H1 (cell line): ENCODE data around the gene KRTAP12-3. TPM values are rescaled to one million over a fixed set of nuclear protein-coding genes. Genes with fewer than 3 reads are reported as not detected.
A peak's percentile ranks its signal among the peaks of the same experiment; 100 is the strongest.

Experiments
- CTCF ChIA-PET: fragments of 300-600 bp; sonication (Branson Sonifier 250); formaldehyde crosslinking; loops from one replicate; lab custom pipeline; 2021; ENCODE audit not compliant: partially characterized antibody; lab: Charles Lee
- POLR2A ChIA-PET: fragments of 300-600 bp; sonication (Branson Sonifier 250); formaldehyde crosslinking; loops from one replicate; lab custom pipeline; 2021; ENCODE audit warnings: inconsistent platforms; ENCODE audit not compliant: partially characterized antibody; lab: Charles Lee
- DNase-seq, 2 experiments: peaks; one replicate each; pipeline versions ENCODE4 v3.0.0 to v3.0.0-alpha.2; 2010 to 2022; ENCODE audit warnings: low spot score in 2 of 2, low read depth in 1 of 2, mixed read lengths in 1 of 2
- FAIRE-seq: peaks from 2 replicates; lab custom pipeline; 2011; peaks lifted over from hg19 to GRCh38; lab: Jason Lieb, UNC
- H2AFZ ChIP-seq: 2 replicates; pipeline ENCODE4 v1.8.1; 2012; ENCODE audit warnings: low read length, inconsistent platforms
- H2AK5ac ChIP-seq: 2 replicates; pipeline ENCODE4 v1.6.1; 2013; ENCODE audit warnings: low read depth, low read length
- H2BK120ac ChIP-seq: replicated peaks from 2 replicates; pipeline ENCODE3; 2013; ENCODE audit warnings: low read depth, low read length, inconsistent platforms
- H2BK12ac ChIP-seq: 2 replicates; pipeline ENCODE4 v1.6.1; 2013; ENCODE audit warnings: low read depth, low read length
- H2BK15ac ChIP-seq: 2 replicates; pipeline ENCODE4 v1.6.1; 2013; ENCODE audit warnings: low read length
- H2BK20ac ChIP-seq: 2 replicates; pipeline ENCODE4 v1.6.1; 2013; ENCODE audit warnings: low read length
- H2BK5ac ChIP-seq: 2 replicates; pipeline ENCODE4 v1.6.1; 2013; ENCODE audit warnings: low read depth, low read length
- H3K14ac ChIP-seq: 2 replicates; pipeline ENCODE4 v1.6.1; 2013; ENCODE audit warnings: inconsistent platforms; ENCODE audit not compliant: insufficient read length
- H3K18ac ChIP-seq: 2 replicates; pipeline ENCODE4 v1.6.1; 2013; ENCODE audit warnings: low read length; ENCODE audit errors: extremely low read depth
- H3K23ac ChIP-seq: 2 replicates; pipeline ENCODE4 v1.6.1; 2013; ENCODE audit warnings: inconsistent platforms; ENCODE audit not compliant: insufficient read length
- H3K23me2 ChIP-seq: 2 replicates; pipeline ENCODE4 v1.6.1; 2013; ENCODE audit warnings: low read depth, low read length
- H3K27ac ChIP-seq: 2 replicates; pipeline ENCODE4 v1.6.1; 2011; ENCODE audit warnings: low read depth, low read length, inconsistent platforms
- H3K27me3 ChIP-seq, 4 experiments: replicated peaks in 1 of 4; 1 replicate in 1 of 4; 2 replicates in 3 of 4; pipeline versions ENCODE4 v1.6.1 to v1.8.1; 2011 to 2013; ENCODE audit warnings: low read length in 3 of 4, mild to moderate bottlenecking in 3 of 4, inconsistent platforms in 2 of 4, mixed read lengths in 2 of 4, moderate library complexity in 1 of 4; ENCODE audit not compliant: control insufficient read depth in 3 of 4, insufficient read depth in 3 of 4; ENCODE audit errors: extremely low read depth in 1 of 4
- H3K36me3 ChIP-seq, 4 experiments: 2 replicates each; pipeline versions ENCODE4 v1.6.1 to v1.8.1; 2011 to 2013; ENCODE audit warnings: mild to moderate bottlenecking in 4 of 4, low read length in 3 of 4, moderate library complexity in 2 of 4, control low read depth in 1 of 4, inconsistent platforms in 1 of 4; ENCODE audit not compliant: insufficient read depth in 4 of 4, control insufficient read depth in 2 of 4
- H3K4ac ChIP-seq: replicated peaks from 2 replicates; pipeline ENCODE3; 2013; ENCODE audit warnings: low read length, low read depth, mixed read lengths, inconsistent platforms; ENCODE audit not compliant: insufficient read length
- H3K4me1 ChIP-seq, 4 experiments: replicated peaks in 1 of 4; 1 replicate in 1 of 4; 2 replicates in 3 of 4; pipeline versions ENCODE4 v1.6.1 to v1.8.1; 2011 to 2013; ENCODE audit warnings: low read length in 3 of 4, inconsistent platforms in 2 of 4, mixed read lengths in 1 of 4; ENCODE audit not compliant: insufficient read depth in 4 of 4, control insufficient read depth in 3 of 4
- H3K4me2 ChIP-seq, 2 experiments: 2 replicates each; pipeline versions ENCODE4 v1.6.1 to v1.8.1; 2011 to 2013; ENCODE audit warnings: low read depth in 2 of 2, low read length in 2 of 2, control low read depth in 1 of 2, inconsistent platforms in 1 of 2, mild to moderate bottlenecking in 1 of 2; ENCODE audit not compliant: insufficient read depth in 1 of 2
- H3K4me3 ChIP-seq, 4 experiments: fragments of 200-600, 300-600 bp in 1 of 4; sonication (generic), shearing (Covaris generic), sonication (Bioruptor Twin) in 1 of 4; 2 replicates each; pipeline versions ENCODE4 v1.5.1 to v1.8.1; 2011 to 2016; ENCODE audit warnings: low read length in 4 of 4, low read depth in 3 of 4, control low read depth in 2 of 4, inconsistent platforms in 2 of 4, mild to moderate bottlenecking in 2 of 4, mixed read lengths in 1 of 4, moderate library complexity in 1 of 4; ENCODE audit not compliant: insufficient read depth in 2 of 4; ENCODE audit errors: extremely low read depth in 1 of 4
- H3K56ac ChIP-seq: replicated peaks from 2 replicates; pipeline ENCODE3; 2013; ENCODE audit warnings: low read depth, mild to moderate bottlenecking, mixed read lengths, low read length, inconsistent platforms; ENCODE audit not compliant: insufficient read length
- H3K79me1 ChIP-seq: 2 replicates; pipeline ENCODE4 v1.6.1; 2013; ENCODE audit warnings: low read depth, low read length, control low read depth
- H3K79me2 ChIP-seq, 2 experiments: 2 replicates each; pipeline versions ENCODE4 v1.6.1 to v1.8.1; 2012 to 2013; ENCODE audit warnings: low read length in 2 of 2, mild to moderate bottlenecking in 2 of 2, inconsistent platforms in 1 of 2; ENCODE audit not compliant: insufficient read depth in 2 of 2, control insufficient read depth in 1 of 2
- H3K9ac ChIP-seq, 4 experiments: replicated peaks in 1 of 4; 1 replicate in 1 of 4; 2 replicates in 3 of 4; pipeline versions ENCODE4 v1.6.1 to v1.8.1; 2011 to 2013; ENCODE audit warnings: low read depth in 3 of 4, low read length in 3 of 4, control low read depth in 2 of 4, mild to moderate bottlenecking in 2 of 4, moderate library complexity in 2 of 4, inconsistent platforms in 1 of 4; ENCODE audit errors: extremely low read depth in 1 of 4
- H3K9me3 ChIP-seq, 2 experiments: 2 replicates each; pipeline versions ENCODE4 v1.6.1 to v1.8.1; 2012 to 2013; ENCODE audit warnings: mild to moderate bottlenecking in 2 of 2, moderate library complexity in 2 of 2, control low read depth in 1 of 2, inconsistent platforms in 1 of 2, low read depth in 1 of 2, low read length in 1 of 2, mixed read lengths in 1 of 2; ENCODE audit not compliant: insufficient read depth in 2 of 2
- H4K20me1 ChIP-seq, 2 experiments: replicated peaks in 1 of 2; 2 replicates each; pipeline versions ENCODE3 to v1.8.1; 2011 to 2013; ENCODE audit warnings: inconsistent platforms in 2 of 2, low read length in 2 of 2, mild to moderate bottlenecking in 1 of 2; ENCODE audit not compliant: insufficient read depth in 2 of 2, control insufficient read depth in 1 of 2
- H4K5ac ChIP-seq: 2 replicates; pipeline ENCODE4 v1.6.1; 2013; ENCODE audit warnings: low read length, low read depth, mixed read lengths, inconsistent platforms; ENCODE audit not compliant: insufficient read length
- H4K8ac ChIP-seq: 2 replicates; pipeline ENCODE4 v1.8.0; 2013; ENCODE audit warnings: mild to moderate bottlenecking, moderate library complexity, low read length, inconsistent platforms; ENCODE audit not compliant: insufficient read depth; ENCODE audit errors: extremely low read depth
- H4K91ac ChIP-seq: replicated peaks from 2 replicates; pipeline ENCODE3; 2013; ENCODE audit warnings: low read length, mixed read lengths, inconsistent platforms; ENCODE audit not compliant: insufficient read length
- HDAC2 ChIP-seq, 2 experiments: fragments of 300-600 bp in 1 of 2; sonication (generic) in 1 of 2; IDR thresholded peaks; 2 replicates each; pipeline ENCODE4 v1.6.1; 2011 to 2012; ENCODE audit warnings: low read depth in 2 of 2, low read length in 2 of 2, mild to moderate bottlenecking in 2 of 2, moderate library complexity in 2 of 2, borderline replicate concordance in 1 of 2, inconsistent platforms in 1 of 2
- KDM4A ChIP-seq: IDR thresholded peaks from one replicate; pipeline ENCODE4 v1.7.1; 2012; ENCODE audit warnings: low read depth, mild to moderate bottlenecking, moderate library complexity, low read length, inconsistent platforms; ENCODE audit not compliant: severe bottlenecking
- SUZ12 ChIP-seq: fragments of 200-600 bp; sonication (generic); IDR thresholded peaks from 2 replicates; pipeline ENCODE4 v1.6.1; 2012; ENCODE audit warnings: mild to moderate bottlenecking, inconsistent platforms, low read length, moderate library complexity, mixed read lengths
- WGBS, 2 experiments: shearing (Covaris generic) in 1 of 2; methylation state at CpG; one replicate each; pipeline versions ENCODE4 v1.1.6 to v1.1.7; 2013 to 2015; ENCODE audit warnings: low lambda C conversion rate in 2 of 2, mixed read lengths in 2 of 2, inconsistent platforms in 1 of 2, low coverage in 1 of 2, missing lambda C conversion rate in 1 of 2; ENCODE audit not compliant: insufficient replicate concordance in 2 of 2, insufficient coverage in 1 of 2, insufficient read length in 1 of 2; ENCODE audit errors: extremely low coverage in 1 of 2, missing lambda C conversion rate in 1 of 2; 5-methylcytosine and 5-hydroxymethylcytosine counted together
- polyA plus RNA-seq, 7 experiments: library from polyadenylated mRNA; depleted of rRNA in 3 of 7; stranded (reverse) in 5 of 7; unstranded in 2 of 7; fragments of >200 nt in 5 of 7; fragments of 200-250 nt in 2 of 7; gene quantifications; 1 replicate in 5 of 7; 2 replicates in 1 of 7; 4 replicates in 1 of 7; pipeline versions ENCODE4 v1.2.1 to v1.2.3, GENCODE V29; 2011 to 2013; ENCODE audit warnings: missing spikeins in 2 of 7, mixed read lengths in 2 of 7
- total RNA-seq: library from RNA; stranded (reverse); fragmentation: NEBNext Ultra II Directional; extraction: Animal tissue kit (Norgen Biotek cat#: 25700); gene quantifications from 2 replicates; pipeline ENCODE4 v1.2.1, GENCODE V29; 2021
- TF ChIP-seq, protein P1 (sequence below): IDR thresholded peaks from 2 replicates; pipeline ENCODE4 v1.6.1; 2012; ENCODE audit warnings: low read length, inconsistent platforms

Gene KRTAP12-3
- total and polyA plus RNA-seq, 2 of the 8 experiments (the other 6 are each of a cell fraction or from before 2014, with no cell fraction given): not detected

DNA sequence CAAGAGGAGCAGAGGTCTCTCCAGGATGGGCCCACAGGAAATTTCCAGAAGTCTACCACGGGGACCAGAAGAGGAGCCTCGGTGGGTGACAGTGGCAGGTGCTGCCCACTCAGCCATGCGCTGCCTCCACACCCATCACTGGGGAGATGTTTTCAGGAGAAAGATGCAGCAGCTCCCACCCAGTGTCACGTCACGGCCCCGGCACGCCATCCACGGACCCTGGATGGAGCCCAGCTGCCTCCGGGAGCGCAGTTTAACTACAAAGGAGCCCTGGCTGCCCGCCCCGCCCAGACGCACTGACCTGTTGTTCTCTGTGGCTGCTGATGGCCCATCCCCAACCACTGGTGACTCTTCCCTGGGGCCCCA is 46.9 kb downstream of the KRTAP12-3 start:
- Histone ChIP-seq H3K27me3 (peaks cover 11 to 30% (median 26%) of the 10 kb centered on the region in 4 experiments; a peak in 6 of 7 replicates), H3K14ac (no peak overlapping the region), H2BK15ac (no peak overlapping the region), H3K18ac (peak overlapping the region; percentile 87), H3K27ac (peak overlapping the region; percentile 56; the same call in 1 of the 2 replicates), H3K56ac (peak overlapping the region; percentile 55), H4K20me1 (peaks cover 0 to 4% of the 10 kb centered on the region in 2 experiments), H3K79me1 (peaks cover 3% of the 10 kb centered on the region; the same call in 1 of the 2 replicates), H4K8ac (peak overlapping the region; percentile 69; the same call in 1 of the 2 replicates), H3K23me2 (peaks cover 30% of the 10 kb centered on the region), H2BK120ac (no peak overlapping the region), H2BK12ac (peak overlapping the region; percentile 95), H3K79me2 (no peaks in the 10 kb centered on the region), H2AK5ac (peak overlapping the region; percentile 97), H3K23ac (no peak overlapping the region), H3K4me2 (peak overlapping the region; percentile 58 to 77), H3K4me3 (peak overlapping the region; percentile 9 to 48 (median 18); a peak in 6 of 8 replicates)
- ChIA-PET CTCF (interaction anchor here (1.0 to 3.6 kb wide), 6 partner anchors 65 to 215 kb away, joined by 3 to 14 read pairs (median 3); no protein-coding TSS in a partner anchor), POLR2A (interaction anchor here (0.8 to 1.9 kb wide), 3 partner anchors 14 to 219 kb away, joined by 3 to 4 read pairs (median 4); no protein-coding TSS in a partner anchor)
- TF ChIP-seq, protein P1, sequence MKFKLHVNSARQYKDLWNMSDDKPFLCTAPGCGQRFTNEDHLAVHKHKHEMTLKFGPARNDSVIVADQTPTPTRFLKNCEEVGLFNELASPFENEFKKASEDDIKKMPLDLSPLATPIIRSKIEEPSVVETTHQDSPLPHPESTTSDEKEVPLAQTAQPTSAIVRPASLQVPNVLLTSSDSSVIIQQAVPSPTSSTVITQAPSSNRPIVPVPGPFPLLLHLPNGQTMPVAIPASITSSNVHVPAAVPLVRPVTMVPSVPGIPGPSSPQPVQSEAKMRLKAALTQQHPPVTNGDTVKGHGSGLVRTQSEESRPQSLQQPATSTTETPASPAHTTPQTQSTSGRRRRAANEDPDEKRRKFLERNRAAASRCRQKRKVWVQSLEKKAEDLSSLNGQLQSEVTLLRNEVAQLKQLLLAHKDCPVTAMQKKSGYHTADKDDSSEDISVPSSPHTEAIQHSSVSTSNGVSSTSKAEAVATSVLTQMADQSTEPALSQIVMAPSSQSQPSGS: no peak
- 0 out of 4 replicates have a peak, but pooled peaks of 1 of the 2 experiments have one; percentile 30 for TF ChIP-seq HDAC2 (IDR thresholded peaks at IDR 0.05; ENCODE audit: borderline replicate concordance in 1 of 2, low read depth in 2 of 2, low read length in 2 of 2)
- 0 out of 2 replicates have a peak, but pooled peaks have one; percentile 24 for TF ChIP-seq SUZ12
- TF ChIP-seq KDM4A: no peak
- TF ChIP-seq, all 59 proteins: peak for 2
- H3K9ac ChIP-seq: no peak overlapping the region
- H3K36me3 ChIP-seq: no peaks in the 10 kb centered on the region
- peaks cover 3 to 57% (median 51%) of the 10 kb centered on the region in 4 experiments for H3K4me1 ChIP-seq
- 20% methylated on average over 10 of the region's 13 CpGs; no CpG with 5 or more reads in 1 of the 2 experiments for WGBS, 2 experiments
- no peaks in the 10 kb centered on the region for H3K9me3 ChIP-seq
- H3K4ac ChIP-seq: no peak overlapping the region
- peak overlapping the region; percentile 79 for H4K5ac ChIP-seq
- peak in 1 of 2 experiments; percentile 67 for DNase-seq
- no peak for FAIRE-seq
- peak overlapping the region; percentile 90; the same call in 1 of the 2 replicates for H2BK5ac ChIP-seq
- peak overlapping the region; percentile 75 for H4K91ac ChIP-seq
- H2AFZ ChIP-seq: no peak overlapping the region
- H2BK20ac ChIP-seq: peak overlapping the region; percentile 93; the same call in 1 of the 2 replicates
